Loucy (cell line): ENCODE data around the gene SEPSECS.

ENCODE experiments used
- H2AFZ ChIP-seq: fragments of 200-600 bp; sonication (generic); 2 replicates; pipeline ENCODE4 v1.6.0; 2016; ENCODE audit warnings: antibody characterized with exemption, mild to moderate bottlenecking, low read length, moderate library complexity
- H3F3A ChIP-seq: fragments of 200-600 bp; 2 replicates; pipeline ENCODE4 v1.6.0; 2016; ENCODE audit warnings: antibody characterized with exemption, low read depth, mild to moderate bottlenecking
- H3K27me3 ChIP-seq: fragments of 200-600 bp; sonication (generic); 2 replicates; pipeline ENCODE4 v1.6.1; 2014; ENCODE audit warnings: low read length, mild to moderate bottlenecking; ENCODE audit not compliant: insufficient read depth, poor library complexity, severe bottlenecking
- H3K36me3 ChIP-seq: fragments of 200-600 bp; sonication (generic); 2 replicates; pipeline ENCODE4 v1.6.1; 2016; ENCODE audit warnings: low read length; ENCODE audit not compliant: insufficient read depth
- H3K4me1 ChIP-seq: fragments of 200-600 bp; sonication (generic); 2 replicates; pipeline ENCODE4 v1.5.1; 2014; ENCODE audit warnings: low read length, mild to moderate bottlenecking; ENCODE audit not compliant: insufficient read depth, poor library complexity, severe bottlenecking
- H3K4me2 ChIP-seq: fragments of 200-600 bp; sonication (generic); 2 replicates; pipeline ENCODE4 v1.6.0; 2014; ENCODE audit warnings: antibody characterized with exemption, low read length, low read depth, mild to moderate bottlenecking; ENCODE audit not compliant: poor library complexity, severe bottlenecking
- H3K4me3 ChIP-seq: fragments of 200-600 bp; sonication (generic); 2 replicates; pipeline ENCODE4 v1.5.1; 2014; ENCODE audit warnings: low read length, mild to moderate bottlenecking, mixed read lengths; ENCODE audit not compliant: poor library complexity, severe bottlenecking
- H3K79me2 ChIP-seq: fragments of 200-600 bp; sonication (generic); 2 replicates; pipeline ENCODE4 v1.6.1; 2014; ENCODE audit warnings: low read length; ENCODE audit not compliant: insufficient read depth
- H3K9ac ChIP-seq: fragments of 200-600 bp; sonication (generic); 2 replicates; pipeline ENCODE4 v1.6.0; 2014; ENCODE audit warnings: mild to moderate bottlenecking, low read depth, low read length, moderate library complexity; ENCODE audit not compliant: poor library complexity, severe bottlenecking
- H3K9me2 ChIP-seq: fragments of 200-600 bp; sonication (generic); replicated peaks from 2 replicates; pipeline ENCODE4 v1.6.1; 2016; ENCODE audit warnings: low read depth, low read length, mixed read lengths
- H3K9me3 ChIP-seq: fragments of 200-600 bp; sonication (generic); 2 replicates; pipeline ENCODE4 v1.6.1; 2014; ENCODE audit warnings: mild to moderate bottlenecking, antibody characterized with exemption, low read length, low read depth; ENCODE audit not compliant: insufficient read depth
- H4K20me1 ChIP-seq: fragments of 200-600 bp; sonication (generic); 2 replicates; pipeline ENCODE4 v1.6.0; 2014; ENCODE audit warnings: antibody characterized with exemption, low read length, mild to moderate bottlenecking; ENCODE audit not compliant: insufficient read depth, poor library complexity, severe bottlenecking
- CTCF ChIP-seq: fragments of 200-600 bp; sonication (generic); conservative IDR thresholded peaks from 2 replicates; pipeline ENCODE4 v1.5.1; 2014; ENCODE audit warnings: mild to moderate bottlenecking, antibody characterized with exemption, low read length
- EZH2phosphoT487 ChIP-seq: fragments of 200-600 bp; IDR thresholded peaks from 2 replicates; pipeline ENCODE4 v1.6.1; 2018; ENCODE audit warnings: antibody characterized with exemption, mild to moderate bottlenecking, moderate library complexity, borderline replicate concordance

The SEPSECS gene

GRCh38 chr4:25123236-25123635, 37.0 kb downstream of the SEPSECS start:
- no peaks in the 10 kb centered on the region for H3K9me2 ChIP-seq
- no peak overlapping the region for H3K9ac ChIP-seq
- H3K79me2 ChIP-seq, result no peaks in the 10 kb centered on the region
- no peaks in the 10 kb centered on the region for H3K27me3 ChIP-seq
- no peak overlapping the region for H3K4me3 ChIP-seq
- no peak for TF ChIP-seq CTCF
- TF ChIP-seq EZH2phosphoT487, result no peak
- no peaks in the 10 kb centered on the region for H3K9me3 ChIP-seq
- no peaks in the 10 kb centered on the region for H3K4me1 ChIP-seq
- H3F3A ChIP-seq, result no peaks in the 10 kb centered on the region
- H3K36me3 ChIP-seq, result peaks cover 46% of the 10 kb centered on the region; the same call in 1 of the 2 replicates
- H2AFZ ChIP-seq, result no peak overlapping the region
- no peak overlapping the region for H3K4me2 ChIP-seq
- no peaks in the 10 kb centered on the region for H4K20me1 ChIP-seq

- Histone ChIP-seq H3K27me3 (no peaks in the 10 kb centered on the region), H3K9me2 (no peaks in the 10 kb centered on the region), H3K9me3 (no peaks in the 10 kb centered on the region), H3F3A (no peaks in the 10 kb centered on the region), H3K36me3 (peaks cover 32% of the 10 kb centered on the region; the same call in 1 of the 2 replicates), H4K20me1 (no peaks in the 10 kb centered on the region), H2AFZ (no peak overlapping the region), H3K79me2 (no peaks in the 10 kb centered on the region), H3K9ac (no peak overlapping the region), H3K4me3 (no peak overlapping the region), H3K4me1 (no peaks in the 10 kb centered on the region), H3K4me2 (no peak overlapping the region)
- TF ChIP-seq EZH2phosphoT487 (no peak), CTCF (no peak)
These were observed 39.9 kb downstream of the SEPSECS start for GRCh38 chr4:25120146-25120940.

DNA sequence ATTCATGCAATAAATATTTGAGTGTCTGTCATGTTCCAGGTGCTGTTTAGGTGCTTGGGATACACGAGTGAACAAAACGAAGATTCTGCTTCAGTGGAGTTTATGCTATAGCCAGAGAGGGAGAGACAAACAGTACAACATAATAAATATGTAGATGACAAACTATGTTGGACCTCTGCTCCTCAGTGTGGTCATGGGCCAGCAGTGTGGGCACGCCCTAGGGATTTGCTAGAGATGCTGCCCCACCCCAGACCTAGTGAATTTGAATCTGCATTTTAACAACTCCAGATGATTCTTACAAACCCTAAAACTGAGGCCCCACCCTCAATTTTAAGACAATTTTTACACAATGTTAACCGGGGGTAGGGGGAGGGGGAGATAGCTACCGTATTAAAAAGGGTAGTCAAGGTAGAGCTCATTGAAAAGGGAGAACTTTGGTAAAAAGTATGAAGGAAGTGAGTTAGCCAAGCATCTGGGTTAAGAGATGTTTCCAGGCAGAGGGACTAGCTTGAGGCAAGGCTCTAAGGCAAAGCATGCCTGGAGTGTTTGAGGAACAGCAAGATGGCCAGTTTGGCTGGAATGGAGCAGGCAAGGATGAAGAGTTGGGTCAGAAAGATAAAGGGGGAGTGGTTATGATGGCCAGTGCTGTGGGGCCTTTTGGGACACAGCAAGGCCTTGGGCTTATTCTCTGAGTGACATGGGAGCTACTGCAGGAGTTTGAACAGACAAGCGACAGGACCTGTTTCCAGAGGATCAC, 42.4 kb downstream of the SEPSECS start:
- Histone ChIP-seq H3K4me2 (no peak overlapping the region), H3K9me2 (no peaks in the 10 kb centered on the region), H3K9me3 (no peaks in the 10 kb centered on the region), H3K4me1 (no peaks in the 10 kb centered on the region), H3K4me3 (no peak overlapping the region), H3K9ac (no peak overlapping the region), H2AFZ (no peak overlapping the region), H3K36me3 (peaks cover 8% of the 10 kb centered on the region; the same call in 1 of the 2 replicates), H3F3A (no peaks in the 10 kb centered on the region), H4K20me1 (no peaks in the 10 kb centered on the region), H3K79me2 (no peaks in the 10 kb centered on the region), H3K27me3 (no peaks in the 10 kb centered on the region)
- TF ChIP-seq CTCF (no peak), EZH2phosphoT487 (no peak)
